CD14-positive monocyte (primary cell): ENCODE measurements around the gene STRAP. TPM values are rescaled to one million over a fixed set of nuclear protein-coding genes. Genes with fewer than 3 reads are reported as not detected.

Source experiments
- DNase-seq, 3 donors: peaks; one replicate each; pipeline ENCODE4 v3.0.0-alpha.2; 2011 to 2022
- H2AFZ ChIP-seq: 2 replicates; pipeline ENCODE4 v1.6.0; 2012; ENCODE audit warnings: mild to moderate bottlenecking, low read depth, low read length, inconsistent platforms; ENCODE audit not compliant: insufficient read depth, poor library complexity, severe bottlenecking
- H3K27ac ChIP-seq, 2 donors: 1 replicate in 1 of 2; 2 replicates in 1 of 2; pipeline ENCODE4 v1.5.1; 2012 to 2013; ENCODE audit warnings: low read length in 2 of 2, control low read depth in 1 of 2, inconsistent platforms in 1 of 2, low read depth in 1 of 2, mild to moderate bottlenecking in 1 of 2
- H3K27me3 ChIP-seq, 2 donors: one replicate each; pipeline versions ENCODE4 v1.6.0 to v1.6.1; 2011 to 2013; ENCODE audit warnings: low read length in 2 of 2; ENCODE audit not compliant: control insufficient read depth in 2 of 2, insufficient read depth in 2 of 2
- H3K36me3 ChIP-seq, 2 donors: replicated peaks in 1 of 2; 1 replicate in 1 of 2; 2 replicates in 1 of 2; pipeline versions ENCODE4 v1.5.1 to v1.6.1; 2012 to 2013; ENCODE audit warnings: low read length in 2 of 2, control low read depth in 1 of 2, inconsistent platforms in 1 of 2, mild to moderate bottlenecking in 1 of 2; ENCODE audit not compliant: insufficient read depth in 2 of 2, control insufficient read depth in 1 of 2
- H3K4me1 ChIP-seq, 2 donors: 1 replicate in 1 of 2; 2 replicates in 1 of 2; pipeline versions ENCODE4 v1.5.1 to v1.6.1; 2012 to 2013; ENCODE audit warnings: low read length in 2 of 2, control low read depth in 1 of 2, inconsistent platforms in 1 of 2, mild to moderate bottlenecking in 1 of 2, moderate library complexity in 1 of 2; ENCODE audit not compliant: insufficient read depth in 2 of 2, control insufficient read depth in 1 of 2
- H3K4me2 ChIP-seq: replicated peaks from 2 replicates; pipeline ENCODE3; 2012; ENCODE audit warnings: low read length, moderate library complexity, mild to moderate bottlenecking; ENCODE audit not compliant: poor library complexity, severe bottlenecking; ENCODE audit errors: extremely low read depth
- H3K4me3 ChIP-seq, 3 experiments: fragments of 200-600 bp in 1 of 3; sonication (generic) in 1 of 3; replicated peaks in 1 of 3; 1 replicate in 2 of 3; 2 replicates in 1 of 3; pipeline ENCODE4 v1.5.1; 2011 to 2013; ENCODE audit warnings: low read length in 3 of 3, mild to moderate bottlenecking in 3 of 3, control low read depth in 2 of 3, low read depth in 2 of 3, inconsistent platforms in 1 of 3, moderate library complexity in 1 of 3
- H3K79me2 ChIP-seq: 2 replicates; pipeline ENCODE4 v1.6.0; 2012; ENCODE audit warnings: mild to moderate bottlenecking, control low read depth, inconsistent platforms, low read length, moderate library complexity; ENCODE audit not compliant: insufficient read depth
- H3K9ac ChIP-seq: 2 replicates; pipeline ENCODE4 v1.6.0; 2017; ENCODE audit warnings: low read length, mild to moderate bottlenecking; ENCODE audit not compliant: insufficient read depth, poor library complexity, severe bottlenecking
- H3K9me3 ChIP-seq, 2 donors: replicated peaks in 1 of 2; 1 replicate in 1 of 2; 2 replicates in 1 of 2; pipeline versions ENCODE4 v1.5.1 to v1.6.1; 2012 to 2013; ENCODE audit warnings: low read length in 2 of 2, control low read depth in 1 of 2; ENCODE audit not compliant: control insufficient read depth in 1 of 2, insufficient read depth in 1 of 2
- H4K20me1 ChIP-seq: 2 replicates; pipeline ENCODE4 v1.6.0; 2012; ENCODE audit warnings: mild to moderate bottlenecking, low read length, control low read depth, moderate library complexity; ENCODE audit not compliant: insufficient read depth
- H3K27ac Mint-ChIP-seq, 7 donors: one replicate each; pipeline ENCODE4 v1.8.0; 2020; ENCODE audit warnings: mild to moderate bottlenecking in 7 of 7, mixed read lengths in 7 of 7, moderate library complexity in 6 of 7, inconsistent platforms in 2 of 7
- H3K27me3 Mint-ChIP-seq, 3 donors: one replicate each; pipeline ENCODE4 v1.8.0; 2021 to 2022; ENCODE audit warnings: low read depth in 3 of 3, mild to moderate bottlenecking in 3 of 3, mixed read lengths in 3 of 3, moderate library complexity in 3 of 3, inconsistent platforms in 1 of 3
- H3K36me3 Mint-ChIP-seq, 2 donors: one replicate each; pipeline ENCODE4 v1.8.0; 2020; ENCODE audit warnings: mixed read lengths in 2 of 2, inconsistent platforms in 1 of 2, mild to moderate bottlenecking in 1 of 2
- H3K4me1 Mint-ChIP-seq: one replicate; pipeline ENCODE4 v1.8.0; 2020; ENCODE audit warnings: mild to moderate bottlenecking, mixed read lengths
- H3K4me3 Mint-ChIP-seq, 2 donors: one replicate each; pipeline ENCODE4 v1.8.0; 2020; ENCODE audit warnings: mild to moderate bottlenecking in 2 of 2, mixed read lengths in 2 of 2, moderate library complexity in 1 of 2
- H3K9me3 Mint-ChIP-seq, 7 donors: one replicate each; pipeline ENCODE4 v1.8.0; 2020 to 2022; ENCODE audit warnings: mixed read lengths in 7 of 7, mild to moderate bottlenecking in 6 of 7, moderate library complexity in 6 of 7, inconsistent platforms in 2 of 7
- WGBS: methylation state at CpG from one replicate; pipeline ENCODE4 v1.1.5; 2013; ENCODE audit warnings: missing lambda C conversion rate; ENCODE audit not compliant: insufficient coverage; 5-methylcytosine and 5-hydroxymethylcytosine counted together
- intact Hi-C, 2 donors: fragments of 100-400 bp; cut with micrococcal nuclease; formaldehyde crosslinking; loops; one replicate each; pipeline versions ENCODE4 v1.15.0 to v1.15.1; 2023
- polyA plus RNA-seq, 3 donors: library from polyadenylated mRNA; depleted of rRNA in 1 of 3; unstranded in 2 of 3; stranded (reverse) in 1 of 3; fragments of 300-500 nt in 2 of 3; fragments of >200 nt in 1 of 3; fragmentation: Illumina TruSeq in 2 of 3; gene quantifications; 1 replicate in 2 of 3; 2 replicates in 1 of 3; pipeline ENCODE4 v1.2.3, GENCODE V29; 2012 to 2021
- TF ChIP-seq, protein P1 (sequence below): fragments of 200-600 bp; IDR thresholded peaks from one replicate; pipeline ENCODE4 v1.8.0; 2022; ENCODE audit warnings: antibody characterized with exemption, mild to moderate bottlenecking

STRAP gene
- polyA plus RNA-seq, 3 donors = 53.7 to 111 (median 98.2) TPM

DNA sequence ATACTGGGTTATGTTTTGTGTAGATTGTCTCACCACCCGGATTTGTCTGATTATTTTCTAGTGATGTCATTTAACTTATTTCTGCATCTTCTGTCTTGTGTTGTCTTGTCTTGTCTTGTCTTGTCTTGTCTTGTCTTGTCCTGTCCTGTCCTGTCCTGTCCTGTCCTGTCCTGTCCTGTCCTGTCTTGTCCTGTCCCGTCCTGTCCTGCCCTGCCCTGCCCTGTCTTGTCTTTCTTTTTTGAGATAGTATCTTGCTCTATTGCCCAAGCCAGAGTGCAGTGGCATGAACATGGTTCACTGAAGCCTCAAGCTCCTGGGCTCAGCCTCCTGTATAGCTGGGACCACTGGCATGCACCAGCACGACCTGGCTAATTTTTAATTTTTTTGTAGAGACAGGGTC is 54.6 kb downstream of the STRAP start:
- 92% methylated on average over 2 of the region's 3 CpGs for WGBS
- H4K20me1 ChIP-seq = no peaks in the 10 kb centered on the region
- H3K4me3 ChIP-seq = no peak overlapping the region
- H3K27ac ChIP-seq = no peak overlapping the region
- no peaks in the 10 kb centered on the region for H3K36me3 ChIP-seq
- no peak overlapping the region for H3K9ac ChIP-seq
- peaks cover 0 to 1% (median 0%) of the 10 kb centered on the region in 3 donors for H3K27me3 Mint-ChIP-seq
- no peaks in the 10 kb centered on the region for H3K27me3 ChIP-seq
- intact Hi-C loops = no loop called here
- H2AFZ ChIP-seq = no peak overlapping the region
- no peak overlapping the region for H3K4me2 ChIP-seq
- TF ChIP-seq, protein P1, sequence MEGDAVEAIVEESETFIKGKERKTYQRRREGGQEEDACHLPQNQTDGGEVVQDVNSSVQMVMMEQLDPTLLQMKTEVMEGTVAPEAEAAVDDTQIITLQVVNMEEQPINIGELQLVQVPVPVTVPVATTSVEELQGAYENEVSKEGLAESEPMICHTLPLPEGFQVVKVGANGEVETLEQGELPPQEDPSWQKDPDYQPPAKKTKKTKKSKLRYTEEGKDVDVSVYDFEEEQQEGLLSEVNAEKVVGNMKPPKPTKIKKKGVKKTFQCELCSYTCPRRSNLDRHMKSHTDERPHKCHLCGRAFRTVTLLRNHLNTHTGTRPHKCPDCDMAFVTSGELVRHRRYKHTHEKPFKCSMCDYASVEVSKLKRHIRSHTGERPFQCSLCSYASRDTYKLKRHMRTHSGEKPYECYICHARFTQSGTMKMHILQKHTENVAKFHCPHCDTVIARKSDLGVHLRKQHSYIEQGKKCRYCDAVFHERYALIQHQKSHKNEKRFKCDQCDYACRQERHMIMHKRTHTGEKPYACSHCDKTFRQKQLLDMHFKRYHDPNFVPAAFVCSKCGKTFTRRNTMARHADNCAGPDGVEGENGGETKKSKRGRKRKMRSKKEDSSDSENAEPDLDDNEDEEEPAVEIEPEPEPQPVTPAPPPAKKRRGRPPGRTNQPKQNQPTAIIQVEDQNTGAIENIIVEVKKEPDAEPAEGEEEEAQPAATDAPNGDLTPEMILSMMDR = no peak
- peaks cover 3 to 13% (median 8%) of the 10 kb centered on the region in 7 donors for H3K9me3 Mint-ChIP-seq
- peaks cover 0 to 15% of the 10 kb centered on the region in 2 donors for H3K9me3 ChIP-seq
- H3K4me3 Mint-ChIP-seq = no peak overlapping the region
- no peaks in the 10 kb centered on the region for H3K4me1 ChIP-seq
- peaks cover 29% of the 10 kb centered on the region for H3K79me2 ChIP-seq
- DNase-seq = no peak
- peaks cover 10 to 12% of the 10 kb centered on the region in 2 donors for H3K36me3 Mint-ChIP-seq
- peaks cover 10% of the 10 kb centered on the region for H3K4me1 Mint-ChIP-seq
- peak overlapping the region in 2 of 7 donors; percentile 2 to 3 for H3K27ac Mint-ChIP-seq

DNA sequence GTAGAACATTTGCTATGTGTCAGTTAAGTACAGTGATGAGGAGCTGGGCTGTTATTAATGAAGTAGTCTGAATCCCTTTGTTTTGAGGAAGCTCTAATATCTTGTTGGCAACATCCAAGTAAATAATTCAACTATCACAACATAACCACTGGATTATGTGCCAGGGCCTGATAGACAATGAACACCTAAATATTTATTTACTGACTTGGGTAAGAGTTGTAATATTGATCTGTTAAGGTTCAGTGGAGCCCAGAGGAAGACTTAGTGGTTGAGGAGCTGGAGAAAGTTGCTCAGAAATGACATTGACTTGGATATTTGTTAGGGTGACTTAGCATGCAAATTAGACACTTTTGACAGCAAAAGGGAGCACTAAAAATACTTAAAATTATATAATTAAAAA is 55.7 kb downstream of the STRAP start:
- Mint-ChIP-seq H3K9me3 (peaks cover 5 to 20% (median 9%) of the 10 kb centered on the region in 7 donors), H3K4me3 (no peak overlapping the region), H3K27me3 (no peaks in the 10 kb centered on the region), H3K36me3 (peaks cover 12 to 17% of the 10 kb centered on the region in 2 donors), H3K27ac (no peak overlapping the region), H3K4me1 (peaks cover 7% of the 10 kb centered on the region)
- peaks cover 33% of the 10 kb centered on the region for H3K79me2 ChIP-seq
- TF ChIP-seq, protein P1 = no peak
- no peak overlapping the region for H3K4me2 ChIP-seq
- H2AFZ ChIP-seq = no peak overlapping the region
- H4K20me1 ChIP-seq = no peaks in the 10 kb centered on the region
- no peak for DNase-seq
- H3K36me3 ChIP-seq = no peaks in the 10 kb centered on the region
- no peak overlapping the region for H3K4me3 ChIP-seq
- no peaks in the 10 kb centered on the region for H3K4me1 ChIP-seq
- H3K9me3 ChIP-seq = peaks cover 0 to 19% of the 10 kb centered on the region in 2 donors
- no peak overlapping the region for H3K9ac ChIP-seq
- no peak overlapping the region for H3K27ac ChIP-seq
- H3K27me3 ChIP-seq = no peaks in the 10 kb centered on the region
- intact Hi-C loops = no loop called here
